Measurements from ENCODE around the gene POLD1. TPM values are rescaled to one million over a fixed set of nuclear protein-coding genes. Genes with fewer than 3 reads are reported as not detected.
A peak's percentile ranks its signal among the peaks of the same experiment; 100 is the strongest.
"Not testable (repeated sequence)": the region's sequence is repeated elsewhere in the genome, so short reads cannot be mapped to it uniquely, and the experiment has no call there.

Gene POLD1
- total RNA-seq, 1 donor from 2014 or later: 151 TPM

DNA sequence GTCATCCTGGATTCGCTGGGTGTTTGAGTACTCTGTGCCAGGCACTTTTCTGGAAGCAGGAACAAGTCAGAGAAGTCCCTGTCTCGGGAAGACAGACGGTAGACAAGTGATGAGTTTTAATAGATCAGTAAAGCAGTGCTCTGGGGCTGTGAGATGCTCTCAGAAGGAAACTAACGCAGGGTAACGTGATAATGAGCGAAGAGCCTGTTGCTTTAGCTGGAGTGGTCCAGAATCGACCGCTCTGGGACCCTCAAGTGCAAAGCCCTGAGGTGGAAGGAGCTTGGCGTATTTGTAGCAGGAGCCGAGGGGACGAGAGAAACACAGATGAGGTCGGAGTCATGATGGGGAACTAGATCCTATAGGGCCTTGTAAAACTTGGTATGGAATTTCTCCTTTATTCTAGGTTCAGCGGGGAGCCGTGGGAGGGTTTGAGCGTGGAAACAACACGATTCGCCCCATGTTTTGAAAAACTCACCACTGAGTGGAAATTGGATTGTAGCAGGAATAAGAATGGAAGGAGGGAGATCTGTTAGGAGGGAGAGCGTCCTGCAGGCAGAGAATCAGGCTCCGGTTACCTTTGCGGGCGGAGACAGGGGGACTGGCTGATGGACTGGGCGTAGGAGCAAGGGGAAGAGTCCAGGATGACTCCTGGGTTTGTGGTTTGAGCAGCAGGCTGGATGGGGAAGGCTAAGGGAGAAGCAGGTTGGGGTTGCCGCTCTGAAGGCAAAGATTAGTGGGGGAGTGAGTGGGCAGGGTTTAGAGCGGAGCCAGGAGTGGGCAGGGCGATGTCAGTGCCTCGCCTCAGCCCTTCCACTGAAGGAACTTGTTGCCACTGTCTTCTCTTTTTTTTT, 763 bp downstream of the POLD1 start:
- Mint-ChIP-seq H3K4me1 (peaks cover 32% of the 10 kb centered on the region), H3K27ac (ENCODE audit: unreplicated experiment) (peak overlapping the region; percentile 98), H3K27me3 (ENCODE audit: low read depth) (peaks cover 6% of the 10 kb centered on the region), H3K9me3 (no peaks in the 10 kb centered on the region), H3K36me3 (ENCODE audit: low read depth) (peaks cover 10% of the 10 kb centered on the region), H3K4me3 (peak overlapping the region; percentile 99)
- TF ChIP-seq, protein P1, sequence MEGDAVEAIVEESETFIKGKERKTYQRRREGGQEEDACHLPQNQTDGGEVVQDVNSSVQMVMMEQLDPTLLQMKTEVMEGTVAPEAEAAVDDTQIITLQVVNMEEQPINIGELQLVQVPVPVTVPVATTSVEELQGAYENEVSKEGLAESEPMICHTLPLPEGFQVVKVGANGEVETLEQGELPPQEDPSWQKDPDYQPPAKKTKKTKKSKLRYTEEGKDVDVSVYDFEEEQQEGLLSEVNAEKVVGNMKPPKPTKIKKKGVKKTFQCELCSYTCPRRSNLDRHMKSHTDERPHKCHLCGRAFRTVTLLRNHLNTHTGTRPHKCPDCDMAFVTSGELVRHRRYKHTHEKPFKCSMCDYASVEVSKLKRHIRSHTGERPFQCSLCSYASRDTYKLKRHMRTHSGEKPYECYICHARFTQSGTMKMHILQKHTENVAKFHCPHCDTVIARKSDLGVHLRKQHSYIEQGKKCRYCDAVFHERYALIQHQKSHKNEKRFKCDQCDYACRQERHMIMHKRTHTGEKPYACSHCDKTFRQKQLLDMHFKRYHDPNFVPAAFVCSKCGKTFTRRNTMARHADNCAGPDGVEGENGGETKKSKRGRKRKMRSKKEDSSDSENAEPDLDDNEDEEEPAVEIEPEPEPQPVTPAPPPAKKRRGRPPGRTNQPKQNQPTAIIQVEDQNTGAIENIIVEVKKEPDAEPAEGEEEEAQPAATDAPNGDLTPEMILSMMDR (conservative IDR thresholded peaks at IDR 0.05): no peak
- no peak for DNase-seq (ENCODE audit: low read depth, low spot score)

DNA sequence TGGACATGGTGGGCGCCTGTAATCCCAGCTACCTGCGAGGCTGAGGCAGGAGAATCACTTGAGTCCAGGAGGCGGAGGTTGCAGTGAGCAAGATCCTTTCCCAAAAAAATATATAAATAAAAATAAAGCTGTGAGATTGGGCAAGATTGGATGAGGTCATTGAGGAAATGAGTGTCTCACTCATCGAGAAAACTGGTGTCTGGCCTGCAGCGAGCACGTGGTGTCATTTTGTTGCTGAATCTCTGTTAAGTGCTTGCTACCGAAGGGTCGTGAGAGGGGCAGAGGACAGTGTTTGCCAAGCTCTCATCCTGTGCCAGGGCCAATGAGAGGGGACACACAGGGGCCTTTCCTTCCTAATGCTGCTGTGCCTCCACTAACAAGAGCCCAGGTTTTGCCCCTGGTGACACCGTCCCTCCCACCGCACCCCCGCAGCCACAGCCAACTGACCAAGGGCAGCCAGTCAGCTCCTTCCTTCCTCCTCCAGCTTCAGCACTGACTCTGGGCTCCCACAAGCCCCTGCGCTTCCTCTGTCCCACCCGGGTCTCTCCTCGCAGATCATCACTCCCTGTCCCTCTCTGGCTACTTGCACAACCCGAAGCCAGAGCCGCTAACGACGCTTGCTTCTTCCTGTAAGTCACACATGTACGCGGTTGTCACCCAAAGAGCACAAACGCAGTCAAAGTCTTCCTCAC, 3.2 kb downstream of the POLD1 start:
- Mint-ChIP-seq H3K27ac (ENCODE audit: unreplicated experiment) (peak overlapping the region; percentile 5), H3K36me3 (ENCODE audit: low read depth) (peaks cover 25% of the 10 kb centered on the region), H3K4me1 (peaks cover 32% of the 10 kb centered on the region), H3K4me3 (peak overlapping the region; percentile 62), H3K9me3 (no peaks in the 10 kb centered on the region), H3K27me3 (ENCODE audit: low read depth) (peaks cover 6% of the 10 kb centered on the region)
- TF ChIP-seq, protein P1 (conservative IDR thresholded peaks at IDR 0.05): no peak
- no peak for DNase-seq (ENCODE audit: low read depth, low spot score)

DNA sequence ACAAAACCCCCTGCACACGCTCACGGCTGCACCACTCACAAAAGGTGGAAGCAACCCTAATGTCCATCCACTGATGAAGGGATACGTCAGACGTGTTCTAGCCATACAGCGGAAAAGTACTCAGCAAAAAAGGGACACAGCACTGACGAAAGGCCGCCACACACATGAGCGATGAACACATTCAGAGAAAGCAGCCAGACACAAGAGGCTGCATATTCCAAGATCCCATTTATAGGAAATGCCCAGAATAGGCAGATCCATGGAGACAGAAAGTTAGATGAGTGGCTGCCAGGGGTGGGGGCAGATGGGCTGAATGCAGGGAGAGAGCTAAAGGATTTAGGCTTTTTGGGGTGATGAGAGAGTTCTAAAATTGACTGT, 3.7 kb downstream of the POLD1 start:
- no peak for DNase-seq (ENCODE audit: low read depth, low spot score)
- Mint-ChIP-seq H3K27ac (ENCODE audit: unreplicated experiment) (peak overlapping the region; percentile 5), H3K9me3 (no peaks in the 10 kb centered on the region), H3K4me3 (peak overlapping the region; percentile 62), H3K27me3 (ENCODE audit: low read depth) (peaks cover 6% of the 10 kb centered on the region), H3K36me3 (ENCODE audit: low read depth) (peaks cover 29% of the 10 kb centered on the region), H3K4me1 (peaks cover 32% of the 10 kb centered on the region)
- TF ChIP-seq, protein P1 (conservative IDR thresholded peaks at IDR 0.05): no peak

DNA sequence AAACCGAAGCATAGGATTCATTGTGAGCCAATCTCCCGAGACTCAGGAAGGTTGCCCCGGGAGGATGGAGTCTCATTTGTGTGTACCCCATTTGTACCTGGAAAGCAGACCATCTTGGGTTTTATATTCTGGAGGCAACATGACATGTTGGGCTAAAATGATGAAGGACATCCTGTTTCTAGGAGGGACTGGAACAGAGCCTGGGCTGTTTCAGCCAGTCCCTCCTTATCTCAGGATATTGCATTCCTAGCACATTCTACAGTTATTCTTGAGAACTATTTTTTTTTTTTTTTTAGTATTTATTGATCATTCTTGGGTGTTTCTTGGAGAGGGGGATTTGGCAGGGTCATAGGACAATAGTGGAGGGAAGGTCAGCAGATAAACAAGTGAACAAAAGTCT, 6.1 kb downstream of the POLD1 start:
- not testable (repeated sequence) for H3K4me3 Mint-ChIP-seq; H3K4me1 Mint-ChIP-seq; H3K27ac Mint-ChIP-seq (ENCODE audit: unreplicated experiment)

DNA sequence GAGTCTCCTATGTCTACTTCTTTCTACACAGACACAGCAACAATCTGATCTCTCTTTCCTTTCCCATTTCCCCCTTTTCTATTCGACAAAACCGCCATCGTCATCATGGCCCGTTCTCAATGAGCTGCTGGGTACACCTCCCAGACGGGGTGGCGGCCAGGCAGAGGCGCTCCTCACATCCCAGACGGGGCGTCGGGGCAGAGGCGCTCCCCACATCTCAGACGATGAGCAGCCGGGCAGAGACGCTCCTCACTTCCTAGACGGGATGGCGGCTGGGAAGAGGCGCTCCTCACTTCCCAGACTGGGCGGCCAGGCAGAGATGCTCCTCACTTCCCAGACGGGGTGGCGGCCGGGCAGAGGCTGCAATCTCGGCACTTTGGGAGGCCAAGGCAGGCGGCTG, 6.8 kb downstream of the POLD1 start:
- not testable (repeated sequence) for H3K27me3 Mint-ChIP-seq (ENCODE audit: low read depth); H3K9me3 Mint-ChIP-seq; DNase-seq (ENCODE audit: low read depth, low spot score); H3K4me1 Mint-ChIP-seq; H3K4me3 Mint-ChIP-seq; H3K27ac Mint-ChIP-seq (ENCODE audit: unreplicated experiment)
- peaks cover 42% of the 10 kb centered on the region for H3K36me3 Mint-ChIP-seq (ENCODE audit: low read depth)

More for the DNA sequence above, 6.1 kb downstream of the POLD1 start:
- H3K27me3 Mint-ChIP-seq (ENCODE audit: low read depth); H3K9me3 Mint-ChIP-seq; DNase-seq (ENCODE audit: low read depth, low spot score): not testable (repeated sequence)
- H3K36me3 Mint-ChIP-seq (ENCODE audit: low read depth): peaks cover 40% of the 10 kb centered on the region

DNA sequence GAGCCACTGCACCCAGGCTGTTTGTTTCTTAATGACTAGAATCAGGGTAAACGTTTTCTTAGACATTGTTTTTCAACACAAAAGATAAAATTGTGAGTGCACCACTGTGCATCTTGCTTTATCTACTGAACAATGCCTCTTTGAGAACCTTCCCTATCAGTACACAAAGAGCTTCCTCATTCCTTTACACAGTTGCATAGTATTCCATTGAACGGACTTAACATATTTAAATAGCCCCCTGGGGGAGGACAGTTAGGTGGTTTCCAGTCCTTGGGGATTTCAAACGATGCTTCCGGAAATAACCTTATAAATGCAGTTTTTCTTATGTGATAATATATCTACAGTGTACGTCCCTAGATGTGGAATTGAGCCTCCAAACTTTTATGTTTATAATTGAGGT, 8.6 kb downstream of the POLD1 start:
- H3K4me1 Mint-ChIP-seq: peaks cover 4% of the 10 kb centered on the region
- H3K9me3 Mint-ChIP-seq: no peaks in the 10 kb centered on the region
- TF ChIP-seq, protein P1 (conservative IDR thresholded peaks at IDR 0.05): no peak
- no peak for DNase-seq (ENCODE audit: low read depth, low spot score)
- H3K27ac Mint-ChIP-seq (ENCODE audit: unreplicated experiment): no peak overlapping the region
- no peaks in the 10 kb centered on the region for H3K27me3 Mint-ChIP-seq (ENCODE audit: low read depth)
- peaks cover 41% of the 10 kb centered on the region for H3K36me3 Mint-ChIP-seq (ENCODE audit: low read depth)
- H3K4me3 Mint-ChIP-seq: no peak overlapping the region

Measured in neural crest cell (in vitro differentiated cells).